CD14-positive monocyte (primary cell): ENCODE results near the gene SEC24D. TPM values are rescaled to one million over a fixed set of nuclear protein-coding genes. Genes with fewer than 3 reads are reported as not detected.

Source experiments
- DNase-seq, 3 donors: peaks; one replicate each; pipeline ENCODE4 v3.0.0-alpha.2; 2011 to 2022
- H2AFZ ChIP-seq: 2 replicates; pipeline ENCODE4 v1.6.0; 2012; ENCODE audit warnings: mild to moderate bottlenecking, low read depth, low read length, inconsistent platforms; ENCODE audit not compliant: insufficient read depth, poor library complexity, severe bottlenecking
- H3K27ac ChIP-seq, 2 donors: 1 replicate in 1 of 2; 2 replicates in 1 of 2; pipeline ENCODE4 v1.5.1; 2012 to 2013; ENCODE audit warnings: low read length in 2 of 2, control low read depth in 1 of 2, inconsistent platforms in 1 of 2, low read depth in 1 of 2, mild to moderate bottlenecking in 1 of 2
- H3K27me3 ChIP-seq, 2 donors: one replicate each; pipeline versions ENCODE4 v1.6.0 to v1.6.1; 2011 to 2013; ENCODE audit warnings: low read length in 2 of 2; ENCODE audit not compliant: control insufficient read depth in 2 of 2, insufficient read depth in 2 of 2
- H3K36me3 ChIP-seq, 2 donors: replicated peaks in 1 of 2; 1 replicate in 1 of 2; 2 replicates in 1 of 2; pipeline versions ENCODE4 v1.5.1 to v1.6.1; 2012 to 2013; ENCODE audit warnings: low read length in 2 of 2, control low read depth in 1 of 2, inconsistent platforms in 1 of 2, mild to moderate bottlenecking in 1 of 2; ENCODE audit not compliant: insufficient read depth in 2 of 2, control insufficient read depth in 1 of 2
- H3K4me1 ChIP-seq, 2 donors: 1 replicate in 1 of 2; 2 replicates in 1 of 2; pipeline versions ENCODE4 v1.5.1 to v1.6.1; 2012 to 2013; ENCODE audit warnings: low read length in 2 of 2, control low read depth in 1 of 2, inconsistent platforms in 1 of 2, mild to moderate bottlenecking in 1 of 2, moderate library complexity in 1 of 2; ENCODE audit not compliant: insufficient read depth in 2 of 2, control insufficient read depth in 1 of 2
- H3K4me2 ChIP-seq: replicated peaks from 2 replicates; pipeline ENCODE3; 2012; ENCODE audit warnings: low read length, moderate library complexity, mild to moderate bottlenecking; ENCODE audit not compliant: poor library complexity, severe bottlenecking; ENCODE audit errors: extremely low read depth
- H3K4me3 ChIP-seq, 3 experiments: fragments of 200-600 bp in 1 of 3; sonication (generic) in 1 of 3; replicated peaks in 1 of 3; 1 replicate in 2 of 3; 2 replicates in 1 of 3; pipeline ENCODE4 v1.5.1; 2011 to 2013; ENCODE audit warnings: low read length in 3 of 3, mild to moderate bottlenecking in 3 of 3, control low read depth in 2 of 3, low read depth in 2 of 3, inconsistent platforms in 1 of 3, moderate library complexity in 1 of 3
- H3K79me2 ChIP-seq: 2 replicates; pipeline ENCODE4 v1.6.0; 2012; ENCODE audit warnings: mild to moderate bottlenecking, control low read depth, inconsistent platforms, low read length, moderate library complexity; ENCODE audit not compliant: insufficient read depth
- H3K9ac ChIP-seq: 2 replicates; pipeline ENCODE4 v1.6.0; 2017; ENCODE audit warnings: low read length, mild to moderate bottlenecking; ENCODE audit not compliant: insufficient read depth, poor library complexity, severe bottlenecking
- H3K9me3 ChIP-seq, 2 donors: replicated peaks in 1 of 2; 1 replicate in 1 of 2; 2 replicates in 1 of 2; pipeline versions ENCODE4 v1.5.1 to v1.6.1; 2012 to 2013; ENCODE audit warnings: low read length in 2 of 2, control low read depth in 1 of 2; ENCODE audit not compliant: control insufficient read depth in 1 of 2, insufficient read depth in 1 of 2
- H4K20me1 ChIP-seq: 2 replicates; pipeline ENCODE4 v1.6.0; 2012; ENCODE audit warnings: mild to moderate bottlenecking, low read length, control low read depth, moderate library complexity; ENCODE audit not compliant: insufficient read depth
- H3K27ac Mint-ChIP-seq, 7 donors: one replicate each; pipeline ENCODE4 v1.8.0; 2020; ENCODE audit warnings: mild to moderate bottlenecking in 7 of 7, mixed read lengths in 7 of 7, moderate library complexity in 6 of 7, inconsistent platforms in 2 of 7
- H3K27me3 Mint-ChIP-seq, 3 donors: one replicate each; pipeline ENCODE4 v1.8.0; 2021 to 2022; ENCODE audit warnings: low read depth in 3 of 3, mild to moderate bottlenecking in 3 of 3, mixed read lengths in 3 of 3, moderate library complexity in 3 of 3, inconsistent platforms in 1 of 3
- H3K36me3 Mint-ChIP-seq, 2 donors: one replicate each; pipeline ENCODE4 v1.8.0; 2020; ENCODE audit warnings: mixed read lengths in 2 of 2, inconsistent platforms in 1 of 2, mild to moderate bottlenecking in 1 of 2
- H3K4me1 Mint-ChIP-seq: one replicate; pipeline ENCODE4 v1.8.0; 2020; ENCODE audit warnings: mild to moderate bottlenecking, mixed read lengths
- H3K4me3 Mint-ChIP-seq, 2 donors: one replicate each; pipeline ENCODE4 v1.8.0; 2020; ENCODE audit warnings: mild to moderate bottlenecking in 2 of 2, mixed read lengths in 2 of 2, moderate library complexity in 1 of 2
- H3K9me3 Mint-ChIP-seq, 7 donors: one replicate each; pipeline ENCODE4 v1.8.0; 2020 to 2022; ENCODE audit warnings: mixed read lengths in 7 of 7, mild to moderate bottlenecking in 6 of 7, moderate library complexity in 6 of 7, inconsistent platforms in 2 of 7
- WGBS: methylation state at CpG from one replicate; pipeline ENCODE4 v1.1.5; 2013; ENCODE audit warnings: missing lambda C conversion rate; ENCODE audit not compliant: insufficient coverage; 5-methylcytosine and 5-hydroxymethylcytosine counted together
- intact Hi-C, 2 donors: fragments of 100-400 bp; cut with micrococcal nuclease; formaldehyde crosslinking; loops; one replicate each; pipeline versions ENCODE4 v1.15.0 to v1.15.1; 2023
- polyA plus RNA-seq, 3 donors: library from polyadenylated mRNA; depleted of rRNA in 1 of 3; unstranded in 2 of 3; stranded (reverse) in 1 of 3; fragments of 300-500 nt in 2 of 3; fragments of >200 nt in 1 of 3; fragmentation: Illumina TruSeq in 2 of 3; gene quantifications; 1 replicate in 2 of 3; 2 replicates in 1 of 3; pipeline ENCODE4 v1.2.3, GENCODE V29; 2012 to 2021
- TF ChIP-seq, protein P1 (sequence below): fragments of 200-600 bp; IDR thresholded peaks from one replicate; pipeline ENCODE4 v1.8.0; 2022; ENCODE audit warnings: antibody characterized with exemption, mild to moderate bottlenecking

The SEC24D gene
- polyA plus RNA-seq, 3 donors, result 16.8 to 31.3 (median 22.6) TPM

DNA sequence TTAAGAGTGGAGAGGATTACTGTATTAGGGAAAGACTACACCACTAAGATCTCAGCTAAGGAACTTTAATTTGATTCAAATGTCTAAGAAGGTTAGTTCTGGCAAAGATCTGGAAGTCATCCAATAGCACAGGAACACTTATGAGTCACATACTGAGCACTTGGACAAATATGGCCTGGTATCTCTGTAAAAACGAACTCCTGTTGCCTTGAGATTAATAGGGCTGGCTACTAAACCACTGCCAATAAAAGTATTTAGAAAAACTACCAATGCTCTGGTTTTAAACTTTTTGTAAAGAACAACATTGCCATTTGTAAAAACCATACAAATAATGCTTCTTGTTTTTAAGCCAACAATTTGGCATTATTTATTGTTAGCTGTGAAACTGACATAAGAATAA, 70.5 kb downstream of the SEC24D start:
- H3K27me3 Mint-ChIP-seq, result no peaks in the 10 kb centered on the region
- H3K36me3 Mint-ChIP-seq, result peaks cover 78 to 84% of the 10 kb centered on the region in 2 donors
- intact Hi-C loops, result no loop called here

DNA sequence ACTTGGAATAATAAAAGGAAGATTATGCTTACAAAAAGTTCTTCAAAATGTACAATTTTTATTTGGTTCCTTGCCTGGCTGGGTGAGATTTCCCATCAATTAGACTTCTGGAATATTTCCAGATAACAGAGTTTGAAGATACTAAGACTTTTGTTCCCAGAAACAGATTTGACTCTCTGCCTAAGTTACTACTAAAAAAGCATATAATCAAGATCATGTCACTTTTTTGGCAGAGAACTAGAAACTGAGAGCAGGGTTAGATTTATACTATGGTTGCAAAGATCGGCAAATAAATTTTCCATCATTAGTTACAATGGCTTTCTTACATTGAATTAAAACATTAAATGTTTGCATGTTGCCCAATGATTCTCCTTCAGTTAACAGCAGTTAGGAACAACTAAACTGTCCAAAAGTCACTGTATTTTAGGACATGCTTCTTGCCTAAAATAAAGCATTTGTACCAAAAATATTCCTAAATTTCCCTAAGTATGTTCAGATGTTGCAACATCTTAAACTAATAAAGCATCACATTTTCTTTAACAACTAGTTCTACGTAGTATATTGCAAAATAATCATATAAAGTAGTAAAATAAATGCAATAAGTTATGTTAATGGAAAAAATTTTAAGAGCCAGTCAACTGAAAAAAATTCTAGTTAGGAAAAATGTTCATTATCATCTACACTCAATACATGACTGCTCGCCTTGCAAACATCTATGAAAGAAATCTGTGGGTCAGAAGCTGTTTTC, 73.0 kb downstream of the SEC24D start:
- H3K4me1 ChIP-seq, result no peaks in the 10 kb centered on the region
- H3K9ac ChIP-seq, result no peak overlapping the region
- peaks cover 70 to 74% of the 10 kb centered on the region in 2 donors for H3K36me3 Mint-ChIP-seq
- H3K27me3 Mint-ChIP-seq, result no peaks in the 10 kb centered on the region
- H3K4me1 Mint-ChIP-seq, result peaks cover 6% of the 10 kb centered on the region
- H3K4me3 ChIP-seq, result no peak overlapping the region
- H4K20me1 ChIP-seq, result no peaks in the 10 kb centered on the region
- no peak overlapping the region for H3K27ac ChIP-seq
- TF ChIP-seq, protein P1, sequence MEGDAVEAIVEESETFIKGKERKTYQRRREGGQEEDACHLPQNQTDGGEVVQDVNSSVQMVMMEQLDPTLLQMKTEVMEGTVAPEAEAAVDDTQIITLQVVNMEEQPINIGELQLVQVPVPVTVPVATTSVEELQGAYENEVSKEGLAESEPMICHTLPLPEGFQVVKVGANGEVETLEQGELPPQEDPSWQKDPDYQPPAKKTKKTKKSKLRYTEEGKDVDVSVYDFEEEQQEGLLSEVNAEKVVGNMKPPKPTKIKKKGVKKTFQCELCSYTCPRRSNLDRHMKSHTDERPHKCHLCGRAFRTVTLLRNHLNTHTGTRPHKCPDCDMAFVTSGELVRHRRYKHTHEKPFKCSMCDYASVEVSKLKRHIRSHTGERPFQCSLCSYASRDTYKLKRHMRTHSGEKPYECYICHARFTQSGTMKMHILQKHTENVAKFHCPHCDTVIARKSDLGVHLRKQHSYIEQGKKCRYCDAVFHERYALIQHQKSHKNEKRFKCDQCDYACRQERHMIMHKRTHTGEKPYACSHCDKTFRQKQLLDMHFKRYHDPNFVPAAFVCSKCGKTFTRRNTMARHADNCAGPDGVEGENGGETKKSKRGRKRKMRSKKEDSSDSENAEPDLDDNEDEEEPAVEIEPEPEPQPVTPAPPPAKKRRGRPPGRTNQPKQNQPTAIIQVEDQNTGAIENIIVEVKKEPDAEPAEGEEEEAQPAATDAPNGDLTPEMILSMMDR, result no peak
- no peaks in the 10 kb centered on the region for H3K79me2 ChIP-seq
- no peaks in the 10 kb centered on the region for H3K9me3 ChIP-seq
- peaks cover 59 to 93% of the 10 kb centered on the region in 2 donors for H3K36me3 ChIP-seq
- H3K9me3 Mint-ChIP-seq, result no peaks in the 10 kb centered on the region
- H3K4me3 Mint-ChIP-seq, result no peak overlapping the region
- no peak for DNase-seq
- no peaks in the 10 kb centered on the region for H3K27me3 ChIP-seq
- WGBS, result no CpG with 5 or more reads among the region's 3 CpGs
- H2AFZ ChIP-seq, result no peak overlapping the region
- H3K27ac Mint-ChIP-seq, result no peak overlapping the region
- intact Hi-C loops, result no loop called here
- H3K4me2 ChIP-seq, result no peak overlapping the region

More for the DNA sequence above, 70.5 kb downstream of the SEC24D start:
- Histone ChIP-seq H3K4me3 (no peak overlapping the region), H3K4me2 (no peak overlapping the region), H3K9me3 (no peaks in the 10 kb centered on the region), H3K9ac (no peak overlapping the region), H4K20me1 (no peaks in the 10 kb centered on the region), H3K4me1 (no peaks in the 10 kb centered on the region), H3K27ac (no peak overlapping the region), H2AFZ (no peak overlapping the region), H3K27me3 (no peaks in the 10 kb centered on the region), H3K36me3 (peaks cover 65 to 96% of the 10 kb centered on the region in 2 donors), H3K79me2 (peaks cover 4% of the 10 kb centered on the region)
- no peak for DNase-seq
- Mint-ChIP-seq H3K9me3 (no peaks in the 10 kb centered on the region), H3K27ac (no peak overlapping the region), H3K4me3 (no peak overlapping the region), H3K4me1 (no peaks in the 10 kb centered on the region)
- TF ChIP-seq, protein P1, result no peak
- WGBS, result no CpG with 5 or more reads among the region's 1 CpG
